MM.1S (cell line): ENCODE measurements around the gene TYW1.
"Not testable (repeated sequence)": the region's sequence is repeated elsewhere in the genome, so short reads cannot be mapped to it uniquely, and the experiment has no call there.

Experiments
- DNase-seq: peaks from one replicate; pipeline ENCODE4 v3.0.0-alpha.2; 2015
- H2AFZ ChIP-seq: fragments of 300-600 bp; sonication (generic); 2 replicates; pipeline ENCODE4 v1.6.0; 2016; ENCODE audit warnings: antibody characterized with exemption, low read length
- H3F3A ChIP-seq: fragments of 300-600 bp; sonication (generic); 2 replicates; pipeline ENCODE4 v1.6.1; 2016; ENCODE audit warnings: mild to moderate bottlenecking, antibody characterized with exemption, low read length, moderate library complexity, mixed read lengths; ENCODE audit not compliant: insufficient read depth
- H3K27ac ChIP-seq: fragments of 300-600 bp; sonication (generic); 2 replicates; pipeline ENCODE4 v1.5.1; 2016; ENCODE audit warnings: mild to moderate bottlenecking, low read length
- H3K27me3 ChIP-seq: fragments of 300-600 bp; sonication (generic); replicated peaks from 2 replicates; pipeline ENCODE4 v1.6.0; 2016; ENCODE audit warnings: low read length; ENCODE audit not compliant: insufficient read depth
- H3K36me3 ChIP-seq: fragments of 300-600 bp; sonication (generic); replicated peaks from 2 replicates; pipeline ENCODE4 v1.6.1; 2016; ENCODE audit warnings: mild to moderate bottlenecking, low read length, mixed read lengths; ENCODE audit not compliant: insufficient read depth
- H3K4me1 ChIP-seq: fragments of 300-600 bp; sonication (generic); 2 replicates; pipeline ENCODE4 v1.6.1; 2016; ENCODE audit warnings: low read length, mixed read lengths
- H3K4me2 ChIP-seq: fragments of 300-600 bp; sonication (generic); 2 replicates; pipeline ENCODE4 v1.6.0; 2016; ENCODE audit warnings: low read depth, low read length
- H3K4me3 ChIP-seq: fragments of 300-600 bp; sonication (generic); 2 replicates; pipeline ENCODE4 v1.5.1; 2016; ENCODE audit warnings: low read length, mixed read lengths
- H3K79me2 ChIP-seq: fragments of 300-600 bp; sonication (generic); 2 replicates; pipeline ENCODE4 v1.6.1; 2016; ENCODE audit warnings: mixed run types, low read length, mixed read lengths
- H3K9ac ChIP-seq: fragments of 300-600 bp; sonication (generic); 2 replicates; pipeline ENCODE4 v1.6.1; 2016; ENCODE audit warnings: low read length, mixed read lengths
- H3K9me2 ChIP-seq: fragments of 300-600 bp; sonication (generic); replicated peaks from 2 replicates; pipeline ENCODE4 v1.6.1; 2016; ENCODE audit warnings: mild to moderate bottlenecking, low read length, mixed read lengths; ENCODE audit not compliant: insufficient read depth
- H3K9me3 ChIP-seq: fragments of 300-600 bp; sonication (generic); replicated peaks from 2 replicates; pipeline ENCODE4 v1.6.1; 2016; ENCODE audit warnings: mild to moderate bottlenecking, low read length, mixed read lengths; ENCODE audit not compliant: insufficient read depth
- H4K20me1 ChIP-seq: fragments of 300-600 bp; sonication (generic); 2 replicates; pipeline ENCODE4 v1.6.1; 2016; ENCODE audit warnings: mild to moderate bottlenecking, low read length, moderate library complexity, mixed read lengths; ENCODE audit not compliant: insufficient read depth
- TF ChIP-seq, protein P1 (sequence below): fragments of 300-600 bp; sonication (generic); IDR thresholded peaks from 2 replicates; pipeline ENCODE4 v1.5.1; 2016; ENCODE audit warnings: antibody characterized with exemption, low read length, mixed read lengths

The TYW1 gene

DNA sequence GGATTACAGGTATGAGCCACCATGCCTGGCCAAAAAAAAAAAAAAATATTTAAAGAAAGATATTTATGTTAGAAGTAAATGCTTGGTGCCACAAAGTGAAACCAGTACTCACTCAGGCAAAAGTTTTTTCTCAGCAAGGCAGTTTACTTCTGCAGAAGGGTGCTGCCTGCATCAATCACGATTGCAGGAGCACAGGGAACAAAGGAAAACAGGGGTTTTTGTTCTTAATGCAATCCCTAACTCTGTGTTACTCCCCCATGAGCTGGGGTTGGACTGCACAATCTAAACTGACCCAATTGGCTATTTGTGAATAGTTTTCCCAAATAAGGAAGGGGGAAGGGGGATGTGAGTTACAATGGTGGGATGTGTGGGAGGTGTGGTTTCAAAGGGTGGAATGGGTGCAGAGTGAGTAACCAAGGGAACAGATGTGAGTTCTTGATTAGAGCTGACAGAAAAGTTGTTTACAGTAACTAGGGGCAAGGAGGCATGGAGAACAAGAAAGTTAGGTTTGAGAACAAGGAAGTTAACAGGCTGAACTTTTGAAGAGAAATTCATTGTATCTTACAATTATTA is 255.4 kb downstream of the TYW1 start:
- no peak overlapping the region for H3K27ac ChIP-seq
- no peak overlapping the region for H3K4me3 ChIP-seq
- H3K9ac ChIP-seq = no peak overlapping the region
- DNase-seq = no peak
- TF ChIP-seq, protein P1, sequence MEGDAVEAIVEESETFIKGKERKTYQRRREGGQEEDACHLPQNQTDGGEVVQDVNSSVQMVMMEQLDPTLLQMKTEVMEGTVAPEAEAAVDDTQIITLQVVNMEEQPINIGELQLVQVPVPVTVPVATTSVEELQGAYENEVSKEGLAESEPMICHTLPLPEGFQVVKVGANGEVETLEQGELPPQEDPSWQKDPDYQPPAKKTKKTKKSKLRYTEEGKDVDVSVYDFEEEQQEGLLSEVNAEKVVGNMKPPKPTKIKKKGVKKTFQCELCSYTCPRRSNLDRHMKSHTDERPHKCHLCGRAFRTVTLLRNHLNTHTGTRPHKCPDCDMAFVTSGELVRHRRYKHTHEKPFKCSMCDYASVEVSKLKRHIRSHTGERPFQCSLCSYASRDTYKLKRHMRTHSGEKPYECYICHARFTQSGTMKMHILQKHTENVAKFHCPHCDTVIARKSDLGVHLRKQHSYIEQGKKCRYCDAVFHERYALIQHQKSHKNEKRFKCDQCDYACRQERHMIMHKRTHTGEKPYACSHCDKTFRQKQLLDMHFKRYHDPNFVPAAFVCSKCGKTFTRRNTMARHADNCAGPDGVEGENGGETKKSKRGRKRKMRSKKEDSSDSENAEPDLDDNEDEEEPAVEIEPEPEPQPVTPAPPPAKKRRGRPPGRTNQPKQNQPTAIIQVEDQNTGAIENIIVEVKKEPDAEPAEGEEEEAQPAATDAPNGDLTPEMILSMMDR = no peak
- no peaks in the 10 kb centered on the region for H3K9me2 ChIP-seq
- no peak overlapping the region for H2AFZ ChIP-seq
- no peaks in the 10 kb centered on the region for H3K27me3 ChIP-seq
- H3K36me3 ChIP-seq = no peaks in the 10 kb centered on the region
- no peaks in the 10 kb centered on the region for H3K9me3 ChIP-seq
- no peak overlapping the region for H3K4me2 ChIP-seq
- no peaks in the 10 kb centered on the region for H3K79me2 ChIP-seq
- H3F3A ChIP-seq = no peaks in the 10 kb centered on the region
- H3K4me1 ChIP-seq = no peaks in the 10 kb centered on the region
- no peaks in the 10 kb centered on the region for H4K20me1 ChIP-seq

DNA sequence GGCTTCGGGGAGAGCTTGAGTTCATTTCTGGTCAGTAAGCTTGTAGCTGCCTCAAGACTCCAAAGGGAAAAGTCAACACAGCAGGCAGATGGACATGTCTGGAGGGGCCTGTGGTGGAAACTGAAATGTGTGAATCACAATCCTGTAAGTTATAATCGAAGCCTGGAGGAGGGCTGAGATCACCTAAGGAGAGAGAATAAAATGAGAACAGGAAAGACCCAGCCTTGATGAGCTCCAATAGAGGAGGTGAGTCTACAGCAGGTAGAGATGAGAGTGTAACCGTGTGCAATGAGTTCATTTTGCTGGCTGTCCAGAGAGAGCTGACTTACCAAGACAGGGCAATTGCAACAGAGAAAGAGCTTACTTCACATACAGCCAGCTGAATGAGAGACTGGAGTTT is 258.4 kb downstream of the TYW1 start:
- not testable (repeated sequence) for H3K79me2 ChIP-seq, H3K4me3 ChIP-seq, H3F3A ChIP-seq, H3K9me2 ChIP-seq, H3K4me2 ChIP-seq, H3K9ac ChIP-seq, DNase-seq, H2AFZ ChIP-seq, H3K9me3 ChIP-seq, H3K27me3 ChIP-seq, H3K4me1 ChIP-seq, H3K36me3 ChIP-seq, H4K20me1 ChIP-seq, H3K27ac ChIP-seq

DNA sequence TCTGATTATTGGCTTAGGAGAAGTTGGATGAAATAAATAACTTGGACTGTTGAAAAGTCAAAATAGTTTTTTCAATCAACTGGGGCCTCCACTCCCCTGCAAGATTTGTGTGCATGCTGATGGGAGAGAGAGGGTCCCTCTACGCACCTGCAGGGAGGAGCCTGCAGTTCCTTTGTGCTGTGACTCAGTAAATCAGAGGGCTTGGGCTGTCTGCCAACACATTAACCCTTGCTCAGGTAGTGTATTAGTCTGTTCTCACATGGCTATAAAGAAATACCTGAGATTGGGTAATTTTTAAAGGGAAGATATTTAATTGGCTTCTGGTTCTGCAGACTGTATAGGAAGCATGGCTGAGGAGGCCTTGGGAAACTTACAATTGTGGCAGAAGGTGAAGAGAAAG is 261.1 kb downstream of the TYW1 start:
- H3K4me2 ChIP-seq, H3K36me3 ChIP-seq, H3K4me3 ChIP-seq, DNase-seq, H3F3A ChIP-seq, H3K9me2 ChIP-seq, H3K27ac ChIP-seq, H2AFZ ChIP-seq, H3K9ac ChIP-seq, H3K27me3 ChIP-seq, H3K9me3 ChIP-seq, H3K79me2 ChIP-seq, H4K20me1 ChIP-seq, H3K4me1 ChIP-seq: not testable (repeated sequence)

DNA sequence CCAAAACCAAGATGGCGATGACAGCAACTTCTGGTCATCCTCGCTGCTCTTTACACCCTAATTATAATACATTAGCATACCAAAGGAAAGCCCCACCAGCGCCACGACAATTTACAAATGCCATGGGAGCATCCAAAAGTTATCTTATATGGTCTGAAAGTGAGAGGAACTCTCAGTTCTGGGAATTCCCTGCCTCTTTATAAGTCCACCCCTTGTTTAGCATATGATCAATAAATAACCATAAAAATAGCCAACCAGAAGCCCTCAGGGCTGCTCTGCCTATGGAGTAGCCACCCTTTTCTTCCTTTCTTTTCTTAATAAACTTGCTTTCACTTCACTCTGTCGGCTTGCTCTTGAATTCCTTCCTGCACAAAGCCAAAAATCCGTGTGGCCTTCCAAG is 262.7 kb downstream of the TYW1 start:
- not testable (repeated sequence) for H3K9me3 ChIP-seq, H3K4me1 ChIP-seq, H3K9ac ChIP-seq, H3K27ac ChIP-seq, H3K4me3 ChIP-seq, H4K20me1 ChIP-seq, H3F3A ChIP-seq, DNase-seq, H3K36me3 ChIP-seq, H3K27me3 ChIP-seq, H3K79me2 ChIP-seq, H2AFZ ChIP-seq, H3K9me2 ChIP-seq, H3K4me2 ChIP-seq

DNA sequence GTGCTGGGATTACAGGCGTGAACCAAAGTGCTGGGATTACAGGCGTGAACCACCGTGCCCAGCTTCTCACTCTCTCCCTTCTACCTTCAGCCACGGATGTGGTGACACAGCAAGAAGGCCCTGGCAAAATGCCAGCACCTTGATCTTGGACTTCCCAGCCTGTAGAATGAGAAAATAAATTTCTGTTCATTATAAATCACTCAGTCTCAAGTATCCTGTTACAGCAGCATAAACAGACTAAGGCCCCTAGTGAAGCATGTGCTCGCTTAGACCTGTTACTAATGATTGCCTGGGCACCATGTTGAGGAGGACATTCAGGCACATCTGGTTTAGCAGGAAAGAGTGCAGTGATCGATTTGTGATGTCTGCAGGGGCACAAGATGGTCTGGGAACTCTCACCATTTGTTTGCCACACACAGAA is 263.5 kb downstream of the TYW1 start:
- not testable (repeated sequence) for H3K4me3 ChIP-seq, H3K9ac ChIP-seq, H3F3A ChIP-seq, H3K27ac ChIP-seq, H3K9me3 ChIP-seq, H3K4me1 ChIP-seq, H3K4me2 ChIP-seq, DNase-seq, H3K9me2 ChIP-seq, H3K36me3 ChIP-seq, H3K79me2 ChIP-seq, H2AFZ ChIP-seq, H4K20me1 ChIP-seq, H3K27me3 ChIP-seq

DNA sequence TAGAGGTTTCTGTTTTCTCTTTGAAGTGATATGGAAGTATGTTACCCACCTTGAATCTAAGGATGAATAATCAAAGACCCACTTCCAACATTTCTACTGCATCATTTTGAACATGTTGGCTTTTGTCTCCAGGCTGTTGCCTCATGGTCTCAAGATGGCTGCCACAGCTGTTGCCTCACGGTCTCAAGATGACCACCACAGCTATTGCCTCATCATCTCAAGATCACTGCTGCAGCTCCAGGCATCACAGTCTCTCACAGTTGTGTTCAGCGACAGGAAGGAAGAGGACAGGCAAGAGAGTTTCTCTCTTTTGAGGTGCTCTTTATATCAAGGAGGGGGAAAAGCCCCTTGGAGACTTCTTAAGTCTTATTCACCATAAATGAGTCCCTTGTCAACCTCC is 267.4 kb downstream of the TYW1 start:
- H3K27ac ChIP-seq, H3K36me3 ChIP-seq, DNase-seq, H3F3A ChIP-seq, H3K79me2 ChIP-seq, H3K9me2 ChIP-seq, H3K27me3 ChIP-seq, H3K4me3 ChIP-seq, H4K20me1 ChIP-seq, H3K9ac ChIP-seq, H3K4me2 ChIP-seq, H3K4me1 ChIP-seq, H3K9me3 ChIP-seq, H2AFZ ChIP-seq: not testable (repeated sequence)

DNA sequence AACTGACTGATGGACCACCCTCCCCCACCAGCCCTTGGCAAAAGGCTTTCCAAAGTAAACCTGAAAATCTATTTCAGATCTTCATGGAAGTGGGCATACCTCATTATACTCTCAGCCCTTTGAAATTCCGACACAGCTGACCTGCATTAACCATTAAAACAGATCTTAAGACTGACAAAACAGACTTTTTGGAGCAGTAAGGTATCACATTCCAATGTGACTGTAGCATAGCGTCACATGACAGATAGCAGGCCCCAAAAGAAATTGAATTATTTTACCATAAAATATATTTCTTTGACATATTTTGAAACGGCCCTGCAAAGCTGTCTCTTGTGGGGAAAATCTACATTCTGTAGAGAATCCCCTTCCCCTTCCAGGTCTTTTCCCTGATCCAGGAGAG is 269.4 kb downstream of the TYW1 start:
- H3K9ac ChIP-seq, DNase-seq, H3K27ac ChIP-seq, H3K79me2 ChIP-seq, H3K9me2 ChIP-seq, H2AFZ ChIP-seq, H3K27me3 ChIP-seq, H4K20me1 ChIP-seq, H3K4me1 ChIP-seq, H3K4me2 ChIP-seq, H3K4me3 ChIP-seq, H3K36me3 ChIP-seq, H3F3A ChIP-seq, H3K9me3 ChIP-seq: not testable (repeated sequence)
